Prostate gland (tissue), 2 donors: ENCODE measurements around the gene LMOD2.

Experiments used
- POLR2AphosphoS5 ChIP-seq: sonication (generic); formaldehyde crosslinking; IDR thresholded peaks from one replicate; pipeline ENCODE4 v1.6.1; 2017; ENCODE audit warnings: antibody characterized with exemption
- TF ChIP-seq, protein P1 (sequence below), 4 experiments: fragments of 200-600 bp in 2 of 4; fragments of 450-650 bp in 2 of 4; sonication (generic) in 2 of 4; IDR thresholded peaks; 1 replicate in 3 of 4; 2 replicates in 1 of 4; pipeline ENCODE4 v1.5.1; 2016 to 2019; ENCODE audit warnings: antibody characterized with exemption in 4 of 4, mild to moderate bottlenecking in 2 of 4, moderate library complexity in 2 of 4

- TF ChIP-seq, protein P1, sequence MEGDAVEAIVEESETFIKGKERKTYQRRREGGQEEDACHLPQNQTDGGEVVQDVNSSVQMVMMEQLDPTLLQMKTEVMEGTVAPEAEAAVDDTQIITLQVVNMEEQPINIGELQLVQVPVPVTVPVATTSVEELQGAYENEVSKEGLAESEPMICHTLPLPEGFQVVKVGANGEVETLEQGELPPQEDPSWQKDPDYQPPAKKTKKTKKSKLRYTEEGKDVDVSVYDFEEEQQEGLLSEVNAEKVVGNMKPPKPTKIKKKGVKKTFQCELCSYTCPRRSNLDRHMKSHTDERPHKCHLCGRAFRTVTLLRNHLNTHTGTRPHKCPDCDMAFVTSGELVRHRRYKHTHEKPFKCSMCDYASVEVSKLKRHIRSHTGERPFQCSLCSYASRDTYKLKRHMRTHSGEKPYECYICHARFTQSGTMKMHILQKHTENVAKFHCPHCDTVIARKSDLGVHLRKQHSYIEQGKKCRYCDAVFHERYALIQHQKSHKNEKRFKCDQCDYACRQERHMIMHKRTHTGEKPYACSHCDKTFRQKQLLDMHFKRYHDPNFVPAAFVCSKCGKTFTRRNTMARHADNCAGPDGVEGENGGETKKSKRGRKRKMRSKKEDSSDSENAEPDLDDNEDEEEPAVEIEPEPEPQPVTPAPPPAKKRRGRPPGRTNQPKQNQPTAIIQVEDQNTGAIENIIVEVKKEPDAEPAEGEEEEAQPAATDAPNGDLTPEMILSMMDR (IDR thresholded peaks at IDR 0.05): no peak
- TF ChIP-seq POLR2AphosphoS5: no peak
These were observed 31.5 kb downstream of the LMOD2 start for GRCh38 chr7:123687161-123687560.
